Smooth muscle cell (in vitro differentiated cells): ENCODE results near the gene ZSCAN5A. TPM values are rescaled to one million over a fixed set of nuclear protein-coding genes. Genes with fewer than 3 reads are reported as not detected.
"Not testable (repeated sequence)": the region's sequence is repeated elsewhere in the genome, so short reads cannot be mapped to it uniquely, and the experiment has no call there.

Source experiments
- DNase-seq: peaks from one replicate; lab custom pipeline; 2025; ENCODE audit not compliant: unreplicated experiment; lab: John Stamatoyannopoulos, UW
- H2AFZ ChIP-seq: fragments of 200-600 bp; sonication (generic); 2 replicates; pipeline ENCODE4 v1.6.0; 2016; ENCODE audit warnings: antibody characterized with exemption, low read depth, mild to moderate bottlenecking
- H3F3A ChIP-seq: fragments of 200-600 bp; sonication (generic); 2 replicates; pipeline ENCODE4 v1.6.0; 2017; ENCODE audit warnings: antibody characterized with exemption, low read depth
- H3K27ac ChIP-seq: fragments of 200-600 bp; sonication (generic); 2 replicates; pipeline ENCODE4 v1.5.1; 2016; ENCODE audit warnings: low read depth, mild to moderate bottlenecking
- H3K27me3 ChIP-seq: fragments of 200-600 bp; sonication (generic); 2 replicates; pipeline ENCODE4 v1.6.1; 2016; ENCODE audit warnings: low read depth, mild to moderate bottlenecking
- H3K36me3 ChIP-seq: fragments of 200-600 bp; sonication (generic); 2 replicates; pipeline ENCODE4 v1.5.1; 2016; ENCODE audit warnings: low read depth
- H3K4me1 ChIP-seq: fragments of 200-600 bp; sonication (generic); 2 replicates; pipeline ENCODE4 v1.5.1; 2016; ENCODE audit warnings: low read depth
- H3K4me2 ChIP-seq: fragments of 200-600 bp; sonication (generic); 2 replicates; pipeline ENCODE4 v1.6.0; 2016; ENCODE audit warnings: mild to moderate bottlenecking
- H3K4me3 ChIP-seq: fragments of 200-600 bp; sonication (generic); 2 replicates; pipeline ENCODE4 v1.5.1; 2016; ENCODE audit warnings: mild to moderate bottlenecking
- H3K79me2 ChIP-seq: fragments of 200-600 bp; sonication (generic); 2 replicates; pipeline ENCODE4 v1.6.0; 2016; ENCODE audit warnings: low read depth, mild to moderate bottlenecking
- H3K9ac ChIP-seq: fragments of 200-600 bp; sonication (generic); 2 replicates; pipeline ENCODE4 v1.6.0; 2016; ENCODE audit warnings: low read depth
- H3K9me3 ChIP-seq: fragments of 200-600 bp; sonication (generic); replicated peaks from 2 replicates; pipeline ENCODE4 v1.5.1; 2016; ENCODE audit warnings: low read depth
- H4K20me1 ChIP-seq: fragments of 200-600 bp; sonication (generic); 2 replicates; pipeline ENCODE4 v1.6.0; 2016; ENCODE audit warnings: low read depth
- CTCF ChIP-seq: fragments of 200-600 bp; sonication (generic); IDR thresholded peaks from 2 replicates; pipeline ENCODE4 v1.5.1; 2017; ENCODE audit warnings: borderline replicate concordance, mild to moderate bottlenecking, antibody characterized with exemption; ENCODE audit not compliant: insufficient read depth, poor library complexity, severe bottlenecking
- WGBS: methylation state at CpG from one replicate; pipeline ENCODE4 v1.1.7; 2016; ENCODE audit warnings: low lambda C conversion rate; 5-methylcytosine and 5-hydroxymethylcytosine counted together
- polyA plus RNA-seq: library from polyadenylated mRNA; unstranded; fragments of >200 nt; fragmentation: Nextera tagmentation; extraction: Ambion mirVana; gene quantifications from 2 replicates; pipeline ENCODE4 v1.2.1, GENCODE V29; 2016
- total RNA-seq: library from RNA; depleted of rRNA; stranded (reverse); fragments of >200 nt; gene quantifications from 2 replicates; pipeline ENCODE4 v1.2.3, GENCODE V29; 2014

The ZSCAN5A gene
- total and polyA plus RNA-seq, 2 experiments from 2014 or later = 4.7 to 5.3 TPM

- WGBS = 91% methylated on average over 9 of the region's 9 CpGs
- H3K4me3 ChIP-seq = no peak overlapping the region
Observed at GRCh38 chr19:56223481-56223880, 91.2 kb downstream of the ZSCAN5A start.

GRCh38 chr19:56222901-56223300, 91.7 kb downstream of the ZSCAN5A start:
- no peak overlapping the region for H2AFZ ChIP-seq
- H3K9ac ChIP-seq = no peak overlapping the region
- no peak for TF ChIP-seq CTCF
- H3K4me1 ChIP-seq = no peaks in the 10 kb centered on the region
- 76% methylated on average over 6 of the region's 6 CpGs for WGBS
- no peak for DNase-seq
- H3K27ac ChIP-seq = no peak overlapping the region
- no peaks in the 10 kb centered on the region for H3F3A ChIP-seq
- no peaks in the 10 kb centered on the region for H3K36me3 ChIP-seq
- H3K9me3 ChIP-seq = no peaks in the 10 kb centered on the region
- no peaks in the 10 kb centered on the region for H4K20me1 ChIP-seq
- no peak overlapping the region for H3K4me2 ChIP-seq
- H3K27me3 ChIP-seq = no peaks in the 10 kb centered on the region
- H3K79me2 ChIP-seq = no peaks in the 10 kb centered on the region
- no peak overlapping the region for H3K4me3 ChIP-seq

More at GRCh38 chr19:56223481-56223880, 91.2 kb downstream of the ZSCAN5A start:
- Histone ChIP-seq H3K36me3 (no peaks in the 10 kb centered on the region), H3K9me3 (no peaks in the 10 kb centered on the region), H3F3A (no peaks in the 10 kb centered on the region), H3K4me1 (no peaks in the 10 kb centered on the region), H3K4me2 (no peak overlapping the region), H3K27ac (no peak overlapping the region), H3K9ac (no peak overlapping the region), H3K79me2 (no peaks in the 10 kb centered on the region), H4K20me1 (no peaks in the 10 kb centered on the region), H3K27me3 (no peaks in the 10 kb centered on the region), H2AFZ (no peak overlapping the region)
- no peak for TF ChIP-seq CTCF
- DNase-seq = no peak

- no peaks in the 10 kb centered on the region for H4K20me1 ChIP-seq
- H3K4me3 ChIP-seq = no peak overlapping the region
- H3K27me3 ChIP-seq = no peaks in the 10 kb centered on the region
- no peaks in the 10 kb centered on the region for H3F3A ChIP-seq
- no peaks in the 10 kb centered on the region for H3K4me1 ChIP-seq
- no peaks in the 10 kb centered on the region for H3K79me2 ChIP-seq
- H3K36me3 ChIP-seq = no peaks in the 10 kb centered on the region
- H3K9me3 ChIP-seq = no peaks in the 10 kb centered on the region
- TF ChIP-seq CTCF = no peak
- H3K27ac ChIP-seq = no peak overlapping the region
- WGBS = 89% methylated on average over 14 of the region's 14 CpGs
- no peak overlapping the region for H3K9ac ChIP-seq
- H3K4me2 ChIP-seq = no peak overlapping the region
- no peak overlapping the region for H2AFZ ChIP-seq
- no peak for DNase-seq
Observed at GRCh38 chr19:56221851-56222250, 92.8 kb downstream of the ZSCAN5A start.

- H3K79me2 ChIP-seq, H3K9ac ChIP-seq, H3F3A ChIP-seq, H3K36me3 ChIP-seq, DNase-seq, H3K4me3 ChIP-seq, H3K9me3 ChIP-seq, H3K4me2 ChIP-seq, H4K20me1 ChIP-seq, H2AFZ ChIP-seq, H3K4me1 ChIP-seq, H3K27ac ChIP-seq, H3K27me3 ChIP-seq: not testable (repeated sequence)
- WGBS = 61% methylated on average over 9 of the region's 9 CpGs
Observed at GRCh38 chr19:56221442-56221841, 93.2 kb downstream of the ZSCAN5A start.
